Measurements from ENCODE around the gene COLQ. TPM values are rescaled to one million over a fixed set of nuclear protein-coding genes. Genes with fewer than 3 reads are reported as not detected.

The COLQ gene
- total RNA-seq, 3 donors from 2014 or later: 1.1 to 3.0 (median 1.5) TPM

- ATAC-seq (no peak), DNase-seq (no peak)
- H3K9me3 ChIP-seq: no peaks in the 10 kb centered on the region
- intact Hi-C loops (cut with DNase I, micrococcal nuclease): no loop called here
- no peaks in the 10 kb centered on the region for H3K4me1 ChIP-seq (ENCODE audit: low read depth)
- TF ChIP-seq CTCF (IDR thresholded peaks at IDR 0.05): no peak
- no peaks in the 10 kb centered on the region for H3K36me3 ChIP-seq (ENCODE audit: low read depth)
- no peak overlapping the region for H3K4me3 ChIP-seq
Measured at GRCh38 chr3:15479400-15480224, 41.9 kb downstream of the COLQ start.

- intact Hi-C loops (cut with DNase I, micrococcal nuclease): no loop called here
- no peak for ATAC-seq
- no peak for TF ChIP-seq CTCF (IDR thresholded peaks at IDR 0.05)
Measured at GRCh38 chr3:15478640-15478979, 42.9 kb downstream of the COLQ start.

GRCh38 chr3:15477951-15478639 lies 43.4 kb downstream of the COLQ start:
- no peak for TF ChIP-seq CTCF (IDR thresholded peaks at IDR 0.05)
- Histone ChIP-seq H3K4me1 (ENCODE audit: low read depth) (no peaks in the 10 kb centered on the region), H3K9me3 (no peaks in the 10 kb centered on the region), H3K4me3 (no peak overlapping the region), H3K36me3 (ENCODE audit: low read depth) (no peaks in the 10 kb centered on the region)
- intact Hi-C loops (cut with DNase I, micrococcal nuclease): no loop called here
- no peak for ATAC-seq
- DNase-seq: no peak

More at GRCh38 chr3:15478640-15478979, 42.9 kb downstream of the COLQ start:
- Histone ChIP-seq H3K4me1 (ENCODE audit: low read depth) (no peaks in the 10 kb centered on the region), H3K36me3 (ENCODE audit: low read depth) (no peaks in the 10 kb centered on the region), H3K9me3 (no peaks in the 10 kb centered on the region), H3K4me3 (no peak overlapping the region)
- DNase-seq: no peak

GRCh38 chr3:15476378-15476777 lies 45.1 kb downstream of the COLQ start:
- Histone ChIP-seq H3K36me3 (ENCODE audit: low read depth) (no peaks in the 10 kb centered on the region), H3K4me1 (ENCODE audit: low read depth) (no peaks in the 10 kb centered on the region)
- TF ChIP-seq CTCF (IDR thresholded peaks at IDR 0.05): no peak

GRCh38 chr3:15475161-15475560 lies 46.3 kb downstream of the COLQ start:
- no peaks in the 10 kb centered on the region for H3K9me3 ChIP-seq
- DNase-seq: no peak
- no peaks in the 10 kb centered on the region for H3K4me1 ChIP-seq (ENCODE audit: low read depth)
- no peak for TF ChIP-seq CTCF (IDR thresholded peaks at IDR 0.05)
- intact Hi-C loops (cut with DNase I, micrococcal nuclease): no loop called here
- H3K36me3 ChIP-seq (ENCODE audit: low read depth): no peaks in the 10 kb centered on the region
- ATAC-seq: no peak
- no peak overlapping the region for H3K4me3 ChIP-seq

More at GRCh38 chr3:15476378-15476777, 45.1 kb downstream of the COLQ start:
- ATAC-seq: no peak
- DNase-seq: no peak
- Histone ChIP-seq H3K9me3 (no peaks in the 10 kb centered on the region), H3K4me3 (no peak overlapping the region)
- intact Hi-C loops (cut with DNase I, micrococcal nuclease): no loop called here

Measured in mucosa of descending colon (tissue), 3 donors.